NCI-H187 treated with DMSO at 0.1 percent for 48 hours (cell line): ENCODE results near the gene ERMN.

Experiments
- DNase-seq: peaks from one replicate; lab custom pipeline; 2025; lab: John Stamatoyannopoulos, UW

Gene ERMN

GRCh38 chr2:157329524-157329923 is 3.9 kb upstream of the ERMN start:
- no peak for DNase-seq

GRCh38 chr2:157327621-157328500 is 2.2 kb upstream of the ERMN start:
- no peak for DNase-seq

GRCh38 chr2:157327200-157327599 is 1.6 kb upstream of the ERMN start:
- no peak for DNase-seq

- no peak for DNase-seq
Observed at GRCh38 chr2:157326698-157327097, 1.1 kb upstream of the ERMN start.

- no peak for DNase-seq
Observed at GRCh38 chr2:157324331-157324843, 1.2 kb downstream of the ERMN start.

DNA sequence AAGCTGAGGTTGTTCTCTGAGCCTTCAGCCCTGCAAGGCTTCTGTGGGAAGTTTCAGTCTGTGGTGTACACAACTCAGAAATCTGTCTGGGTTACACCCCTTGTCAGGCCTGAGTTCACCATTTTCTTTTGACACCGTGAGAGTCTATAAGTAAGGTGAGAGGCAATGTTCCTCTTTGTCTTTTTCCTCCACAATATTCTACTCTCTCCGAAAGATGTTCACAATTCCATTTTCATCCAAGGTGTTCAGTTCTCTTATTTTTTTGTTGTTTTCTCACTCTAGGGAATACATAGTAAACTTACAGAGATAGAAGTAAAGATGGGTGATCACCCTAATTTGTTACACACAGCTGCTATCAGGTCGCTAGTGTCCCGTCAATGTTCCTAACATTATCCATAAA is 3.2 kb downstream of the ERMN start:
- DNase-seq = no peak

- no peak for DNase-seq
Observed at GRCh38 chr2:157321466-157321865, 4.2 kb downstream of the ERMN start.

GRCh38 chr2:157320409-157320808 is 5.2 kb downstream of the ERMN start:
- DNase-seq = no peak

GRCh38 chr2:157319795-157320194 is 5.8 kb downstream of the ERMN start:
- no peak for DNase-seq

- DNase-seq = no peak
Observed at GRCh38 chr2:157318884-157319283, 6.7 kb downstream of the ERMN start.

DNA sequence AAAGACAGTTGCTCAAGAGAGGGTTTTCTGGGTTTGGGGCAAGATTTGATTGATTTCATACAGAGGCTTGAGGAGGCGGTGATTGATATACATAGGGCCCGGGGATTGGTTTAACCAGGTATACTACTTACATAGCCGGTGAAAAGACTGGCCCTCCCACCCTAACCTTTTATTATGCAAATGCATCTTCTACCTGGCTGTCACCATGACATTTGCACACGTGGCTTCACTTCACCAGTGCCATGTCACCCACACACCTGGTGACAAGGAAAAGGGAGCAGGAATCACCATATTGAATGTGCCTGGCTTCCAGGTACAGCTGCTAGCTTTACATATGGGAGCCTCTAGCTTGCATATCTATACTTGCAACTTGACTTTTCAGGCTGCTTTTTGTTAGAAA is 9.7 kb downstream of the ERMN start:
- no peak for DNase-seq

- no peak for DNase-seq
Observed at GRCh38 chr2:157312866-157313486, 12.6 kb downstream of the ERMN start.

- DNase-seq = no peak
Observed at GRCh38 chr2:157311706-157312105, 13.9 kb downstream of the ERMN start.

GRCh38 chr2:157309878-157310277 is 15.7 kb downstream of the ERMN start:
- DNase-seq = no peak

DNA sequence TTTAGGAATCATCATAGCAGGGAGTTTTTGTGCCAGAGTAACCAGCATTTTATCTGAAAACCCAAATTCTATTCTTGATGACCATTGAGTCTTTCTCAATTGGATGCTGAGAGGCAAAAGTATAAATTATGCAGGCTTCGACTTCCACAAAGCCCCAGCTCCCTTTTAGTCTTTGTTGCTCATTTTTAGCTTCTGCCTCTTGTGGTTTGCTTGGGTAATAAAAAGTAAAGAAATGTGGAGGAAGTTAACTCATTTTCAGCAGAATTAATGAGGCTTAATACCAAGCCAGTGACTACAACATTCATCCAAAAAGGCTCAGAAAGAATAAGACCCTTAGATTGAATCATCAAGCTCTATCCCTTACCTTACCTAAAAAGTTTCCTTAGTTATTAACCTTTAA is 18.6 kb downstream of the ERMN start:
- no peak for DNase-seq

- DNase-seq = no peak
Observed at GRCh38 chr2:157305723-157306110, 19.9 kb downstream of the ERMN start.

- DNase-seq = no peak
Observed at GRCh38 chr2:157304811-157305722, 20.6 kb downstream of the ERMN start.

DNA sequence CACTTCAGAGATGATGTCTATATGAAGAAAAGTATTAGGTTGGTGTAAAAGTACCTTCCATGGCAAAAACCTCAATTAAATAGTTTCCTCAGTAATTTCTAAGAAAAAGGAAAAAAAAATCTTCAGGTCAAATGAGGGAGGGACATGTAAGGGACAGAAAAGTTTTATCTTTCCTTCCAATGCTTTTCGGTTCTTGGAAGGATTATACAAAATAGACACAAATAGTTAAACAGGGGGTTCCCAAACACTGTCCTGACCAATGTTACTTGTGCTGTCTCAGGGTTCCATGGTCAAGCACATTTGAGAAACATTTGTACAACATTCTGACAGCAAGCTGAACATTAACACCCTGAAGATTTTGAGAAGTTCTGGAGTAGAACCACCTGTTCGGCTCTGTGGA is 22.0 kb downstream of the ERMN start:
- DNase-seq = no peak

- DNase-seq = no peak
Observed at GRCh38 chr2:157302492-157303099, 23.0 kb downstream of the ERMN start.

DNA sequence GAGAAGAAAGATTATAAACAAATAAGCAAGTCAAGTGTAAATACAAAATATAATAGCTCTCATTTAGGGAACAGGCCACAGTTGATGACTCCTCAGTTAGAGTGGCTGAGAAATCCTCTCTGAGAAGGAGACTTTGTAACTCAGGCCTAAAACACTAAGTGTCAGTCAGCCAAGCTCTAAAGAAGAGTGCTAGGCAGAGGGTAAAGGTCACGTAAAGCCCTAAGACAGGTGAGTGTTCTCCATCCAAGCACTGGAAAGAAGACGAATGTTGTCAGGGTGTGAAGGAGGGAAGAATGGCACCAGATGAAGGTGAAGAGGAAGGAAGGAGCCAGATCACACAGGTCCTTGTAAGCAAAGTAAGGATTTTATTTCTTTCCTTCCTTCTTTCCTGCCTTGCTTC is 24.3 kb downstream of the ERMN start:
- DNase-seq = no peak

- no peak for DNase-seq
Observed at GRCh38 chr2:157296958-157297357, 28.7 kb downstream of the ERMN start.

GRCh38 chr2:157296490-157296889 is 29.1 kb downstream of the ERMN start:
- DNase-seq = no peak
